Heart left ventricle (tissue), 16 donors: Measurements from ENCODE around the gene OLFML3. TPM values are rescaled to one million over a fixed set of nuclear protein-coding genes. Genes with fewer than 3 reads are reported as not detected.
A peak's percentile ranks its signal among the peaks of the same experiment; 100 is the strongest.

ENCODE experiments used
- ATAC-seq, 4 donors: fragments of 200-7000 bp; cut with Tn5 transposase; one replicate each; pipeline ENCODE4 v1.9.1; 2020 to 2022; ENCODE audit warnings: moderate library complexity in 4 of 4, mild to moderate bottlenecking in 3 of 4, moderate number of reproducible peaks in 1 of 4
- DNase-seq, 5 donors: peaks; one replicate each; pipeline ENCODE4 v3.0.0-alpha.2; 2020
- H3K27ac ChIP-seq, 12 donors: fragments of 200-600 bp; sonication (generic) in 4 of 12; one replicate each; pipeline versions ENCODE4 v1.5.0 to v1.8.0; 2016 to 2022; ENCODE audit warnings: mild to moderate bottlenecking in 2 of 12
- H3K27me3 ChIP-seq, 9 donors: fragments of 200-600 bp; sonication (generic) in 2 of 9; one replicate each; pipeline versions ENCODE4 v1.5.1 to v1.8.0; 2016 to 2022; ENCODE audit warnings: mild to moderate bottlenecking in 3 of 9
- H3K36me3 ChIP-seq, 9 donors: fragments of 200-600 bp; sonication (generic) in 2 of 9; one replicate each; pipeline versions ENCODE4 v1.5.0 to v1.8.0; 2018 to 2022; ENCODE audit warnings: mild to moderate bottlenecking in 2 of 9
- H3K4me1 ChIP-seq, 12 donors: fragments of 200-600 bp; sonication (generic) in 4 of 12; one replicate each; pipeline versions ENCODE4 v1.5.0 to v1.8.0; 2016 to 2022; ENCODE audit warnings: mild to moderate bottlenecking in 3 of 12
- H3K4me3 ChIP-seq, 12 donors: fragments of 200-600 bp; sonication (generic) in 4 of 12; one replicate each; pipeline versions ENCODE4 v1.5.0 to v1.8.0; 2017 to 2022; ENCODE audit warnings: mild to moderate bottlenecking in 9 of 12, moderate library complexity in 4 of 12
- H3K9me3 ChIP-seq, 12 donors: fragments of 200-600 bp; sonication (generic) in 4 of 12; one replicate each; pipeline versions ENCODE4 v1.5.0 to v1.8.0; 2016 to 2022; ENCODE audit warnings: mild to moderate bottlenecking in 1 of 12
- POLR2A ChIP-seq, 2 donors: fragments of 450-650 bp; IDR thresholded peaks; one replicate each; pipeline ENCODE4 v1.6.1; 2017; ENCODE audit warnings: antibody characterized with exemption in 2 of 2, mild to moderate bottlenecking in 2 of 2, moderate library complexity in 2 of 2
- WGBS, 4 donors: extraction: QIAGEN DNeasy Blood & Tissue Kit in 2 of 4; methylation state at CpG; one replicate each; pipeline versions ENCODE4 v1.1.5 to v1.1.7; 2013 to 2018; 5-methylcytosine and 5-hydroxymethylcytosine counted together
- intact Hi-C, 10 donors: fragments of 100-400 bp; cut with DNase I; formaldehyde crosslinking; loops; one replicate each; pipeline versions ENCODE4 v1.11.1 to v1.14.2; 2022
- polyA plus RNA-seq, 2 donors: library from polyadenylated mRNA; stranded (reverse); fragments of 200-250 nt; gene quantifications; one replicate each; pipeline ENCODE4 v1.2.3, GENCODE V29; 2013
- total RNA-seq, 9 donors: library from RNA; depleted of rRNA in 2 of 9; stranded (reverse); fragments of >200 nt in 2 of 9; fragmentation: NEBNext Ultra II Directional in 3 of 9; extraction: Animal tissue kit (Norgen Biotek cat#: 25700) in 3 of 9; gene quantifications; one replicate each; pipeline versions ENCODE4 v1.1.0 to v1.2.4, GENCODE V29; 2016 to 2023
- TF ChIP-seq, protein P1 (sequence below), 12 donors: fragments of 200-600 bp; sonication (generic) in 4 of 12; IDR thresholded peaks; one replicate each; pipeline versions ENCODE4 v1.5.0 to v1.8.0; 2018 to 2022; ENCODE audit warnings: antibody characterized with exemption in 12 of 12, mild to moderate bottlenecking in 5 of 12
- donor health status: ischemic (EF 13 %, LVEDD 7.1; RV severe dilation, severe dysfunction).
- donor health status: healthy with polysubstance abuse.
- donor health status: DM: no; HTN: yes; CAD: no.
- donor health status: DM: no; HTN: no; CAD: no.
- donor health status: ischemic (EF 25% LVEDD 6.9; RV normal size, moderate dysfunction).
- donor health status: ischemic (EF 25% LVEDD 5.7; RV mildly dilated, moderate dysfunction).
- donor health status: healthy.
- donor health status: DM: yes; HTN: yes; CAD: no.
- donor health status: ischemic (EF 35%, LVEDD 5.7; RV mildly dilated, moderate dysfunction).
- donor health status: nonischemic (EF 11% LVEDD 7.7; RV severe dilation, severe dysfunction).
- donor health status: DM: yes; HTN: yes; CAD: no.
- donor health status: PGD.
- donor health status: ischemic (EF 29% LVEDD 5.4; RV normal size, mild dysfunction).
- donor health status: nonischemic (EF 23%, LVEDD 6.1; RV moderate dilation, normal function).

OLFML3 gene
- total and polyA plus RNA-seq, 11 donors, result 5.1 to 27.2 (median 12.7) TPM

DNA sequence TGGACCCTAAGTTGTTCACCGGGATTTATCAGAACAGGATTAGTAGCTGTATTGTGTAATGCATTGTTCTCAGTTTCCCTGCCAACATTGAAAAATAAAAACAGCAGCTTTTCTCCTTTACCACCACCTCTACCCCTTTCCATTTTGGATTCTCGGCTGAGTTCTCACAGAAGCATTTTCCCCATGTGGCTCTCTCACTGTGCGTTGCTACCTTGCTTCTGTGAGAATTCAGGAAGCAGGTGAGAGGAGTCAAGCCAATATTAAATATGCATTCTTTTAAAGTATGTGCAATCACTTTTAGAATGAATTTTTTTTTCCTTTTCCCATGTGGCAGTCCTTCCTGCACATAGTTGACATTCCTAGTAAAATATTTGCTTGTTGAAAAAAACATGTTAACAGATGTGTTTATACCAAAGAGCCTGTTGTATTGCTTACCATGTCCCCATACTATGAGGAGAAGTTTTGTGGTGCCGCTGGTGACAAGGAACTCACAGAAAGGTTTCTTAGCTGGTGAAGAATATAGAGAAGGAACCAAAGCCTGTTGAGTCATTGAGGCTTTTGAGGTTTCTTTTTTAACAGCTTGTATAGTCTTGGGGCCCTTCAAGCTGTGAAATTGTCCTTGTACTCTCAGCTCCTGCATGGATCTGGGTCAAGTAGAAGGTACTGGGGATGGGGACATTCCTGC lies 3.9 kb upstream of the OLFML3 start:
- ATAC-seq, result no peak
- Histone ChIP-seq H3K27ac (peak overlapping the region in 2 of 12 donors; percentile 5 to 13), H3K27me3 (no peaks in the 10 kb centered on the region), H3K4me1 (peaks cover 0 to 49% (median 19%) of the 10 kb centered on the region in 12 donors), H3K9me3 (no peaks in the 10 kb centered on the region), H3K36me3 (peaks cover 0 to 54% (median 49%) of the 10 kb centered on the region in 9 donors), H3K4me3 (no peak overlapping the region)
- no peak for DNase-seq
- WGBS, 4 donors, result 59 to 70% (median 64%) methylated on average over 4 of the region's 4 CpGs
- intact Hi-C loops, result loop anchor here in 4 of 10 donors (5.0 to 10.0 kb wide), 4 partner anchors 141 to 589 kb away; no protein-coding TSS in a partner anchor
- TF ChIP-seq, protein P1, sequence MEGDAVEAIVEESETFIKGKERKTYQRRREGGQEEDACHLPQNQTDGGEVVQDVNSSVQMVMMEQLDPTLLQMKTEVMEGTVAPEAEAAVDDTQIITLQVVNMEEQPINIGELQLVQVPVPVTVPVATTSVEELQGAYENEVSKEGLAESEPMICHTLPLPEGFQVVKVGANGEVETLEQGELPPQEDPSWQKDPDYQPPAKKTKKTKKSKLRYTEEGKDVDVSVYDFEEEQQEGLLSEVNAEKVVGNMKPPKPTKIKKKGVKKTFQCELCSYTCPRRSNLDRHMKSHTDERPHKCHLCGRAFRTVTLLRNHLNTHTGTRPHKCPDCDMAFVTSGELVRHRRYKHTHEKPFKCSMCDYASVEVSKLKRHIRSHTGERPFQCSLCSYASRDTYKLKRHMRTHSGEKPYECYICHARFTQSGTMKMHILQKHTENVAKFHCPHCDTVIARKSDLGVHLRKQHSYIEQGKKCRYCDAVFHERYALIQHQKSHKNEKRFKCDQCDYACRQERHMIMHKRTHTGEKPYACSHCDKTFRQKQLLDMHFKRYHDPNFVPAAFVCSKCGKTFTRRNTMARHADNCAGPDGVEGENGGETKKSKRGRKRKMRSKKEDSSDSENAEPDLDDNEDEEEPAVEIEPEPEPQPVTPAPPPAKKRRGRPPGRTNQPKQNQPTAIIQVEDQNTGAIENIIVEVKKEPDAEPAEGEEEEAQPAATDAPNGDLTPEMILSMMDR (IDR thresholded peaks at IDR 0.05), result no peak
- no peak for TF ChIP-seq POLR2A (IDR thresholded peaks at IDR 0.05)

DNA sequence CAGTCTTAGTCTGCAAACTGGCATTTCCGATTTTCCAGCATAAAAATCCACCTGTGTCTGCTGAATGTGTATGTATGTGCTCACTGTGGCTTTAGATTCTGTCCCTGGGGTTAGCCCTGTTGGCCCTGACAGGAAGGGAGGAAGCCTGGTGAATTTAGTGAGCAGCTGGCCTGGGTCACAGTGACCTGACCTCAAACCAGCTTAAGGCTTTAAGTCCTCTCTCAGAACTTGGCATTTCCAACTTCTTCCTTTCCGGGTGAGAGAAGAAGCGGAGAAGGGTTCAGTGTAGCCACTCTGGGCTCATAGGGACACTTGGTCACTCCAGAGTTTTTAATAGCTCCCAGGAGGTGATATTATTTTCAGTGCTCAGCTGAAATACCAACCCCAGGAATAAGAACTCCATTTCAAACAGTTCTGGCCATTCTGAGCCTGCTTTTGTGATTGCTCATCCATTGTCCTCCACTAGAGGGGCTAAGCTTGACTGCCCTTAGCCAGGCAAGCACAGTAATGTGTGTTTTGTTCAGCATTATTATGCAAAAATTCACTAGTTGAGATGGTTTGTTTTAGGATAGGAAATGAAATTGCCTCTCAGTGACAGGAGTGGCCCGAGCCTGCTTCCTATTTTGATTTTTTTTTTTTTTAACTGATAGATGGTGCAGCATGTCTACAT lies 2.5 kb upstream of the OLFML3 start:
- Histone ChIP-seq H3K36me3 (peaks cover 0 to 40% (median 35%) of the 10 kb centered on the region in 9 donors), H3K9me3 (no peaks in the 10 kb centered on the region), H3K27me3 (no peaks in the 10 kb centered on the region), H3K4me3 (no peak overlapping the region), H3K27ac (peak overlapping the region in 10 of 12 donors; percentile 4 to 59 (median 18)), H3K4me1 (peaks cover 0 to 61% (median 19%) of the 10 kb centered on the region in 12 donors)
- DNase-seq, result peak in 1 of 5 donors; percentile 52
- WGBS, 4 donors, result 31 to 60% (median 45%) methylated on average over 4 of the region's 4 CpGs
- peak; percentile 4 to 26 (median 10) for ATAC-seq
- intact Hi-C loops, result loop anchor here in 5 of 10 donors (2.0 to 10.0 kb wide), 5 partner anchors 142 to 588 kb away; no protein-coding TSS in a partner anchor
- TF ChIP-seq POLR2A (IDR thresholded peaks at IDR 0.05), result no peak
- TF ChIP-seq, protein P1 (IDR thresholded peaks at IDR 0.05), result peak in 11 of 12 donors; percentile 7 to 57 (median 35)

DNA sequence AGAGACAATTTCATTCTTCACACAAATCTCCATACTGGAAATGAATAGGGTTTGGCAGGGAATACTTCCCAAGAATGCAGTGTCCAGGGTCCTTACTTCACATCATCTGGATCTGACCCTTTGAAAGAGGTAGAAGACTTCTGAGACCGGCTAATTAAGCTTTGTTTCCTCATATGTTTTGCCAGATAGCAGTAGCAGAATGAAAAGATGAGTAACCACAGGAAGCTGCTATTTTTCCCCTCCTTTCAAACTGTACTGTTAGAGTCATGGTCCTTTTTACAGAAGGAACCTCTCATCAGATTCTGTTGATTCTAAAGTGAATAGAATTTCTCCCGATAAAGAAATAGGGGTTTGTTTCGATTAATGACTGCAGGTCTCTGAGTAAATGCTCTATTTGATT lies 1.4 kb upstream of the OLFML3 start:
- H3K27ac ChIP-seq, result peak overlapping the region in 1 of 12 donors; percentile 86
- TF ChIP-seq POLR2A (IDR thresholded peaks at IDR 0.05), result no peak
- TF ChIP-seq, protein P1 (IDR thresholded peaks at IDR 0.05), result no peak
- no peaks in the 10 kb centered on the region for H3K9me3 ChIP-seq
- H3K4me3 ChIP-seq, result no peak overlapping the region
- DNase-seq (no peak), ATAC-seq (no peak)
- 80 to 86% (median 83%) methylated on average over 3 of the region's 3 CpGs for whole genome bisulfite sequencing, 4 donors
- H3K4me1 ChIP-seq, result peaks cover 0 to 71% (median 22%) of the 10 kb centered on the region in 12 donors
- intact Hi-C loops, result loop anchor here in 9 of 10 donors (1.0 to 10.0 kb wide), 7 partner anchors 143 to 587 kb away; no protein-coding TSS in a partner anchor
- no peaks in the 10 kb centered on the region for H3K27me3 ChIP-seq
- H3K36me3 ChIP-seq, result peaks cover 0 to 29% (median 23%) of the 10 kb centered on the region in 9 donors

DNA sequence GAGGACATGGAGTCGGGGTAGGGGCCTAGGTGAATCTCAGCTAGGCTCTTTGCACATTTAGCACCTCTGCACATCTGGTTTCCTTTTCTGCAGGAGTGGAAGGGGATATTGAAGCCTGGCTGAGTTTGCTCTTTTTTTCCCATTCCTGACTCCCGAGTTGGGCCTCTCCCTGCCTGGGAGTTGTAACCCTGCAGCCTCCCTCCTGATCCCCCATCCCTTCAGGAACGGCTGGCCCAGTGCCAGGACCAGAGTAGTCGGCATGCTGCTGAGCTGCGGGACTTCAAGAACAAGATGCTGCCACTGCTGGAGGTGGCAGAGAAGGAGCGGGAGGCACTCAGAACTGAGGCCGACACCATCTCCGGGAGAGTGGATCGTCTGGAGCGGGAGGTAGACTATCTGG lies 836 bp downstream of the OLFML3 start:
- H3K4me1 ChIP-seq, result peaks cover 0 to 87% (median 32%) of the 10 kb centered on the region in 12 donors
- TF ChIP-seq POLR2A (IDR thresholded peaks at IDR 0.05), result no peak
- TF ChIP-seq, protein P1 (IDR thresholded peaks at IDR 0.05), result no peak
- H3K9me3 ChIP-seq, result no peaks in the 10 kb centered on the region
- peak overlapping the region in 10 of 12 donors; percentile 15 to 56 (median 40) for H3K4me3 ChIP-seq
- H3K27ac ChIP-seq, result peak overlapping the region in 9 of 12 donors; percentile 14 to 86 (median 67)
- DNase-seq, result peak; percentile 59 to 82 (median 60)
- no peaks in the 10 kb centered on the region for H3K27me3 ChIP-seq
- WGBS, 4 donors, result 50 to 60% (median 55%) methylated on average over 10 of the region's 10 CpGs
- H3K36me3 ChIP-seq, result peaks cover 0 to 6% (median 3%) of the 10 kb centered on the region in 9 donors
- intact Hi-C loops, result loop anchor here in 1 of 10 donors (10.0 kb wide), 1 partner anchor 175 kb away; the partner anchor contains the start of gene SYT6
- ATAC-seq, result no peak
